Measurements from ENCODE around the gene CAMLG.
"Not testable (repeated sequence)": the region's sequence is repeated elsewhere in the genome, so short reads cannot be mapped to it uniquely, and the experiment has no call there.

DNA sequence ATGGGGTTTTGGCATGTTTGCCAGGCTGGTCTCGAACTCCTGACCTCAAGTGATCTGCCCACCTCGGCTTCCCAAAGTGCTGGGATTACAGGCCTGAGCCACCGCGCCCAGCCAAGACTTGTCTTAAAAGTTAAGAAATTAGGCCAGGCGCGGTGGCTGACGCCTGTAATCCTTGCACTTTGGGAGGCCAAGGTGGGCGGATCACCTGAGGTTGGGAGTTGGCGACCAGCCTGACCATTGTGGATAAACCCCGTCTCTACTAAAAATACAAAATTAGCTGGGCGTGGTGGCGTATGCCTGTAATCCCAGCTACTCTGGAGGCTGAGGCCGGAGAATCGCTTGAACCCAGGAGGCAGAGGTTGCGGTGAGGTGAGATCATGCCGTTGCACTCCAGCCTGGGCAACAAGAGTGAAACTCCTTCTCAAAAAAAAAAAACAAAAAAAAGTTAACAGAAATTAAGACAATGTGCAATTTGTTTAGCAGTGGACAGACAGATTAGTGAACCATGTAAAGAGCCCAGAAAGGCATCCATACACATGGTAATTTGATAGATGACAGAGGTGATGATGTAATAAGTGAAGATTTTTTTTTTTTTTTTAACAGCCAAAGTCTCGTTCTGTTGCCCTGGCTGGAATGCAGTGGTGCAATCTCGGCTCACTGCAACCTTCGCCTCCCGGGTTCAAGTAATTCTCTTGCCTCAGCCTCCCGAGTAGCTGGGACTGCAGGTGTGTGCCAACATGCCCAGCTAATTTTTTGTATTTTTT is 29.4 kb downstream of the CAMLG start:
- not testable (repeated sequence) for TF ChIP-seq POLR2A (IDR thresholded peaks at IDR 0.05)
- TF ChIP-seq, protein P1, sequence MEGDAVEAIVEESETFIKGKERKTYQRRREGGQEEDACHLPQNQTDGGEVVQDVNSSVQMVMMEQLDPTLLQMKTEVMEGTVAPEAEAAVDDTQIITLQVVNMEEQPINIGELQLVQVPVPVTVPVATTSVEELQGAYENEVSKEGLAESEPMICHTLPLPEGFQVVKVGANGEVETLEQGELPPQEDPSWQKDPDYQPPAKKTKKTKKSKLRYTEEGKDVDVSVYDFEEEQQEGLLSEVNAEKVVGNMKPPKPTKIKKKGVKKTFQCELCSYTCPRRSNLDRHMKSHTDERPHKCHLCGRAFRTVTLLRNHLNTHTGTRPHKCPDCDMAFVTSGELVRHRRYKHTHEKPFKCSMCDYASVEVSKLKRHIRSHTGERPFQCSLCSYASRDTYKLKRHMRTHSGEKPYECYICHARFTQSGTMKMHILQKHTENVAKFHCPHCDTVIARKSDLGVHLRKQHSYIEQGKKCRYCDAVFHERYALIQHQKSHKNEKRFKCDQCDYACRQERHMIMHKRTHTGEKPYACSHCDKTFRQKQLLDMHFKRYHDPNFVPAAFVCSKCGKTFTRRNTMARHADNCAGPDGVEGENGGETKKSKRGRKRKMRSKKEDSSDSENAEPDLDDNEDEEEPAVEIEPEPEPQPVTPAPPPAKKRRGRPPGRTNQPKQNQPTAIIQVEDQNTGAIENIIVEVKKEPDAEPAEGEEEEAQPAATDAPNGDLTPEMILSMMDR (IDR thresholded peaks at IDR 0.05): not testable (repeated sequence)
